Activated CD8-positive, alpha-beta T cell treated with anti-CD3 and anti-CD28 coated beads for 36 hours (primary cell): ENCODE measurements around the gene MANEA. TPM values are rescaled to one million over a fixed set of nuclear protein-coding genes. Genes with fewer than 3 reads are reported as not detected.
A peak's percentile ranks its signal among the peaks of the same experiment; 100 is the strongest.

Experiments
- ATAC-seq: fragments of 200-7000 bp; cut with Tn5 transposase; one replicate; pipeline ENCODE4 v1.10.0; 2021; ENCODE audit warnings: mild to moderate bottlenecking, moderate library complexity
- CTCF ChIA-PET: fragments of 350-600 bp; sonication (Branson Sonifier 250); formaldehyde crosslinking; loops from one replicate; lab custom pipeline; 2021; ENCODE audit warnings: antibody characterized with exemption; lab: Charles Lee
- POLR2A ChIA-PET: fragments of 350-600 bp; sonication (Branson Sonifier 250); formaldehyde crosslinking; loops from one replicate; lab custom pipeline; 2021; ENCODE audit warnings: antibody characterized with exemption; lab: Charles Lee
- DNase-seq: peaks from one replicate; pipeline ENCODE4 v3.0.0-alpha.2; 2020
- H3K27ac Mint-ChIP-seq: one replicate; pipeline ENCODE4 v1.8.0; 2021; ENCODE audit warnings: mild to moderate bottlenecking, mixed read lengths
- H3K27me3 Mint-ChIP-seq: one replicate; pipeline ENCODE4 v1.8.0; 2021; ENCODE audit warnings: mixed read lengths
- H3K36me3 Mint-ChIP-seq: one replicate; pipeline ENCODE4 v1.8.0; 2021; ENCODE audit warnings: low read depth, mixed read lengths
- H3K4me1 Mint-ChIP-seq: one replicate; pipeline ENCODE4 v1.8.0; 2021; ENCODE audit warnings: low read depth, mixed read lengths
- H3K4me3 Mint-ChIP-seq: one replicate; pipeline ENCODE4 v1.8.0; 2021; ENCODE audit warnings: mild to moderate bottlenecking, moderate library complexity, mixed read lengths
- H3K9me3 Mint-ChIP-seq: one replicate; pipeline ENCODE4 v1.8.0; 2021; ENCODE audit warnings: mixed read lengths
- intact Hi-C: fragments of 100-400 bp; cut with micrococcal nuclease; formaldehyde crosslinking; loops from one replicate; pipeline ENCODE4 v1.10.0; 2022
- total RNA-seq, 2 experiments: library from RNA; stranded (reverse); gene quantifications; one replicate each; pipeline ENCODE4 v1.2.3, GENCODE V29; 2021
- TF ChIP-seq, protein P1 (sequence below): fragments of 200-600 bp; IDR thresholded peaks from one replicate; pipeline ENCODE4 v1.8.0; 2022; ENCODE audit warnings: antibody characterized with exemption, mild to moderate bottlenecking

MANEA gene
- total RNA-seq, 2 experiments from 2014 or later: 15.6 to 16.1 TPM

DNA sequence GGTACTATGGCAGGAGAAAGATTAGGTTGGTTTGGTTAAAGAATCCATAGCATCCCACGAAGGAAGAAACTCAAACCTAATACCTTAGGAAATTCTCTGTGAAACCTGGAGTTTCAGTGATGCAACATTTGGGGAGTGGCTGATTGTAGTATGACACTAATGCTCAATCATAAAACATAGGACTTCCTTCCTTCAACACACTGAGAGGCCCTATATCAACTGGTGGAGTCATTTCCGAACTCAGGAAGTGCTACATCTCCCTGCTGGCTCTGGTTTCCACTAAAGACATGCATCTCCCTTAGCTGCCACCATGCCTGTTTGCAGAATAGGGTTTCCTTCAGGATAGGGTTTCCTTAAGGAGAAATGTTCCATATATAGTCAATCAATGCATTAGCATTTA lies 5.2 kb upstream of the MANEA start:
- Mint-ChIP-seq H3K36me3 (peaks cover 5% of the 10 kb centered on the region), H3K9me3 (no peaks in the 10 kb centered on the region), H3K4me3 (no peak overlapping the region), H3K4me1 (peaks cover 36% of the 10 kb centered on the region), H3K27ac (no peak overlapping the region), H3K27me3 (no peaks in the 10 kb centered on the region)
- ATAC-seq (no peak), DNase-seq (no peak)
- CTCF ChIA-PET: no interaction called here
- intact Hi-C loops: no loop called here
- POLR2A ChIA-PET: no interaction called here
- TF ChIP-seq, protein P1, sequence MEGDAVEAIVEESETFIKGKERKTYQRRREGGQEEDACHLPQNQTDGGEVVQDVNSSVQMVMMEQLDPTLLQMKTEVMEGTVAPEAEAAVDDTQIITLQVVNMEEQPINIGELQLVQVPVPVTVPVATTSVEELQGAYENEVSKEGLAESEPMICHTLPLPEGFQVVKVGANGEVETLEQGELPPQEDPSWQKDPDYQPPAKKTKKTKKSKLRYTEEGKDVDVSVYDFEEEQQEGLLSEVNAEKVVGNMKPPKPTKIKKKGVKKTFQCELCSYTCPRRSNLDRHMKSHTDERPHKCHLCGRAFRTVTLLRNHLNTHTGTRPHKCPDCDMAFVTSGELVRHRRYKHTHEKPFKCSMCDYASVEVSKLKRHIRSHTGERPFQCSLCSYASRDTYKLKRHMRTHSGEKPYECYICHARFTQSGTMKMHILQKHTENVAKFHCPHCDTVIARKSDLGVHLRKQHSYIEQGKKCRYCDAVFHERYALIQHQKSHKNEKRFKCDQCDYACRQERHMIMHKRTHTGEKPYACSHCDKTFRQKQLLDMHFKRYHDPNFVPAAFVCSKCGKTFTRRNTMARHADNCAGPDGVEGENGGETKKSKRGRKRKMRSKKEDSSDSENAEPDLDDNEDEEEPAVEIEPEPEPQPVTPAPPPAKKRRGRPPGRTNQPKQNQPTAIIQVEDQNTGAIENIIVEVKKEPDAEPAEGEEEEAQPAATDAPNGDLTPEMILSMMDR: no peak

- ATAC-seq (no peak), DNase-seq (no peak)
- H3K4me3 Mint-ChIP-seq: peak overlapping the region; percentile 98
- no peak overlapping the region for H3K27ac Mint-ChIP-seq
- H3K9me3 Mint-ChIP-seq: no peaks in the 10 kb centered on the region
- peaks cover 52% of the 10 kb centered on the region for H3K4me1 Mint-ChIP-seq
- TF ChIP-seq, protein P1: no peak
- peaks cover 9% of the 10 kb centered on the region for H3K36me3 Mint-ChIP-seq
- intact Hi-C loops: no loop called here
- no peaks in the 10 kb centered on the region for H3K27me3 Mint-ChIP-seq
- ChIA-PET POLR2A (no interaction called here), CTCF (no interaction called here)
These were observed 2.5 kb upstream of the MANEA start for GRCh38 chr6:95574811-95575210.

DNA sequence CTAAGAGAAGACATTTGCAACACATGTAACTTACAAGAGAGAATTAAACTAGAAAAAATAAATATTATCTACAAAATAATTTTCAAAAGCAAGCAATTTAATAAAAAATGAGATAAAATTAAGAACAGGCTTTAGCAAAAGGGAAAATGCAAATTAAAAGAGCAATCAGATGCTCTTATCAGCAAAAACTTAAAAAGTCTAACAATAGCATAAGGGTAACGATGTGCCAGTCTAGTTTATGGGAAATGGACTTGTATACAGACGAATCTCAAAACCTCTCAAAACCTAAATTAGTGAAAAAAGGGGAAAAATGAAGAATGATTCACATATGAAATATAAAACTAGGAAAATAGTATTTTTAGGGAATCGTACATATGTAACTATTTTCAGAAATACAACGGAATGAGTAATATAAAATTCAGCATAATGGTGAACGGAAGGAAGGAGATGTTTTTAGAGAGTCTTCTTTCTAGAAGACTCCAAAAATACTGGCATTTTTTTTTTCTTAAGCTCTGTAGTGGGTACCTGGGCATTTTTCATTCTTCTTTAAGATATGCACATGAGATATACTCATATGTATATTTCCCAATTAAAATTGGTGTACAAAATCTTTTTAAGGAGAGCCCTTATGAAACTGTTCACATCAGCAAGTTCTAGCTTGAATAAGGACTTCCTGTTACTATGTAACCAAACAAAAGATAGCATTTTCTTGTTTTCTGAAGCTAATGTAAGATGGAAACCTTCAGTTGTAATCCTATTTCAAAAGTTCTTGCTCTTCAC lies 927 bp upstream of the MANEA start:
- no peaks in the 10 kb centered on the region for H3K27me3 Mint-ChIP-seq
- H3K9me3 Mint-ChIP-seq: no peaks in the 10 kb centered on the region
- ATAC-seq: no peak
- H3K4me3 Mint-ChIP-seq: peak overlapping the region; percentile 98
- DNase-seq: no peak
- intact Hi-C loops: no loop called here
- POLR2A ChIA-PET: interaction anchor here (0.6 kb wide), 1 partner anchor 1332 kb away, joined by 3 read pairs; no protein-coding TSS in a partner anchor
- H3K36me3 Mint-ChIP-seq: peaks cover 14% of the 10 kb centered on the region
- peak overlapping the region; percentile 97 for H3K27ac Mint-ChIP-seq
- CTCF ChIA-PET: no interaction called here
- peaks cover 57% of the 10 kb centered on the region for H3K4me1 Mint-ChIP-seq
- TF ChIP-seq, protein P1: no peak

- POLR2A ChIA-PET: interaction anchor here (0.6 kb wide), 1 partner anchor 1331 kb away, joined by 3 read pairs; no protein-coding TSS in a partner anchor
- H3K36me3 Mint-ChIP-seq: peaks cover 14% of the 10 kb centered on the region
- H3K4me3 Mint-ChIP-seq: peak overlapping the region; percentile 98
- CTCF ChIA-PET: no interaction called here
- H3K27ac Mint-ChIP-seq: peak overlapping the region; percentile 97
- TF ChIP-seq, protein P1: no peak
- peaks cover 53% of the 10 kb centered on the region for H3K4me1 Mint-ChIP-seq
- no peaks in the 10 kb centered on the region for H3K27me3 Mint-ChIP-seq
- H3K9me3 Mint-ChIP-seq: no peaks in the 10 kb centered on the region
- intact Hi-C loops: no loop called here
- ATAC-seq (no peak), DNase-seq (no peak)
These were observed 384 bp upstream of the MANEA start for GRCh38 chr6:95576998-95577303.

DNA sequence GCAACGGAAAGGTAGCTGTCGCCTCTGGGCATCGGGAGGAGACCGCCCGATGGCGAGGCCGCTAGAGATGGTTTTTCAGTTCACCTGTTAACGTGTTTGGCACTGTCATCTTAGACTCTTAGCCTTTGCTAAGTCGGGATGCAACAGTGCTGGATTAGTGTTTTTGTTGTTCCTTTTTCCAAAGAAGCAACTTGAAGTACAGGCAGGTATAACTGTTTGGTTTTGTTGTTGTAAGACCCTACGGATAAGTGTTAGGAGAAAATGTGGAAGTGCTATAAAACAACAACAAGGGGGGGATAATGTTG lies 723 bp downstream of the MANEA start:
- DNase-seq (no peak), ATAC-seq (peak; percentile 11)
- Mint-ChIP-seq H3K4me3 (peak overlapping the region; percentile 98), H3K36me3 (peaks cover 16% of the 10 kb centered on the region), H3K27me3 (no peaks in the 10 kb centered on the region), H3K9me3 (no peaks in the 10 kb centered on the region), H3K27ac (peak overlapping the region; percentile 97), H3K4me1 (peaks cover 44% of the 10 kb centered on the region)
- intact Hi-C loops: no loop called here
- TF ChIP-seq, protein P1: no peak
- CTCF ChIA-PET: interaction anchor here (1.4 kb wide), 1 partner anchor 9 kb away, joined by 6 read pairs; no protein-coding TSS in a partner anchor
- POLR2A ChIA-PET: interaction anchor here (1.0 kb wide), 1 partner anchor 9 kb away, joined by 3 read pairs; no protein-coding TSS in a partner anchor
